ENCODE results near the gene DOCK10.

GRCh38 chr2:225073198-225073597, 30.9 kb upstream of the DOCK10 start:
- TF ChIP-seq, protein P1, sequence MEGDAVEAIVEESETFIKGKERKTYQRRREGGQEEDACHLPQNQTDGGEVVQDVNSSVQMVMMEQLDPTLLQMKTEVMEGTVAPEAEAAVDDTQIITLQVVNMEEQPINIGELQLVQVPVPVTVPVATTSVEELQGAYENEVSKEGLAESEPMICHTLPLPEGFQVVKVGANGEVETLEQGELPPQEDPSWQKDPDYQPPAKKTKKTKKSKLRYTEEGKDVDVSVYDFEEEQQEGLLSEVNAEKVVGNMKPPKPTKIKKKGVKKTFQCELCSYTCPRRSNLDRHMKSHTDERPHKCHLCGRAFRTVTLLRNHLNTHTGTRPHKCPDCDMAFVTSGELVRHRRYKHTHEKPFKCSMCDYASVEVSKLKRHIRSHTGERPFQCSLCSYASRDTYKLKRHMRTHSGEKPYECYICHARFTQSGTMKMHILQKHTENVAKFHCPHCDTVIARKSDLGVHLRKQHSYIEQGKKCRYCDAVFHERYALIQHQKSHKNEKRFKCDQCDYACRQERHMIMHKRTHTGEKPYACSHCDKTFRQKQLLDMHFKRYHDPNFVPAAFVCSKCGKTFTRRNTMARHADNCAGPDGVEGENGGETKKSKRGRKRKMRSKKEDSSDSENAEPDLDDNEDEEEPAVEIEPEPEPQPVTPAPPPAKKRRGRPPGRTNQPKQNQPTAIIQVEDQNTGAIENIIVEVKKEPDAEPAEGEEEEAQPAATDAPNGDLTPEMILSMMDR (IDR thresholded peaks at IDR 0.05; ENCODE audit: low read depth, low read length), result no peak
- TF ChIP-seq POLR2A (IDR thresholded peaks at IDR 0.05; ENCODE audit: extremely low read depth, insufficient read length), result no peak
- TF ChIP-seq, protein P2, sequence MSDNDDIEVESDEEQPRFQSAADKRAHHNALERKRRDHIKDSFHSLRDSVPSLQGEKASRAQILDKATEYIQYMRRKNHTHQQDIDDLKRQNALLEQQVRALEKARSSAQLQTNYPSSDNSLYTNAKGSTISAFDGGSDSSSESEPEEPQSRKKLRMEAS (IDR thresholded peaks at IDR 0.05; ENCODE audit: low read depth, low read length), result no peak
